ENCODE results near the gene RHOT1. TPM values are rescaled to one million over a fixed set of nuclear protein-coding genes. Genes with fewer than 3 reads are reported as not detected.
A peak's percentile ranks its signal among the peaks of the same experiment; 100 is the strongest.
"Not testable (repeated sequence)": the region's sequence is repeated elsewhere in the genome, so short reads cannot be mapped to it uniquely, and the experiment has no call there.

The RHOT1 gene
- total RNA-seq, 1 donor from 2014 or later, result 34.6 TPM

DNA sequence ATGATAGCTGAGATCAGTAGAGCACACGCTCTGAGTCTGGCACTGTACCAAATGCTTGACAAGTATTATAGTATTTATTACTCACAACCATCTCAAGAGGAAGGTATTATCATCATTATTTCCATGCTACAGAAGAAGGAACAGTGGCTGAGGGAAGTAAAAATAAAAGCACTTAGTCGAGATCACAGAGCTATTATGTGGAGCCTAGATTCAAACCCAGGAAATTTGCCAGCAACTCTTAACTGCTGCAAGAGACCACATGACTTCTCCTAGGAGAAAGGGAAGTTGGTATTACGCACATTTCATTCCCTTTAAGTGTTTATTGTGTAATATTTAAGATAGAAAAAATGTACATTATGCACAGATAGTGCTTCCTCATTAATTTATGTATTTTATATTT, 1.0 kb upstream of the RHOT1 start:
- Mint-ChIP-seq H3K4me3 (peak overlapping the region; percentile 72), H3K9me3 (no peaks in the 10 kb centered on the region), H3K27ac (peak overlapping the region; percentile 93), H3K4me1 (peaks cover 22% of the 10 kb centered on the region), H3K36me3 (no peaks in the 10 kb centered on the region), H3K27me3 (ENCODE audit: low read depth) (no peaks in the 10 kb centered on the region)
- DNase-seq (ENCODE audit: low spot score in 2 of 2, unreplicated experiment in 2 of 2), result no peak
- no peak for TF ChIP-seq CTCF (IDR thresholded peaks at IDR 0.05; ENCODE audit: unreplicated experiment)

GRCh38 chr17:32141679-32142037, 644 bp upstream of the RHOT1 start:
- H3K36me3 Mint-ChIP-seq, result no peaks in the 10 kb centered on the region
- H3K27me3 Mint-ChIP-seq (ENCODE audit: low read depth), result no peaks in the 10 kb centered on the region
- H3K9me3 Mint-ChIP-seq, result no peaks in the 10 kb centered on the region
- peak overlapping the region; percentile 72 for H3K4me3 Mint-ChIP-seq
- DNase-seq (ENCODE audit: low spot score in 2 of 2, unreplicated experiment in 2 of 2), result no peak
- peaks cover 22% of the 10 kb centered on the region for H3K4me1 Mint-ChIP-seq
- peak overlapping the region; percentile 93 for H3K27ac Mint-ChIP-seq
- TF ChIP-seq CTCF (IDR thresholded peaks at IDR 0.05; ENCODE audit: unreplicated experiment), result no peak

- H3K4me1 Mint-ChIP-seq, result peaks cover 22% of the 10 kb centered on the region
- peak in 1 of 2 experiments; percentile 62 for DNase-seq (ENCODE audit: low spot score in 2 of 2, unreplicated experiment in 2 of 2)
- no peaks in the 10 kb centered on the region for H3K27me3 Mint-ChIP-seq (ENCODE audit: low read depth)
- H3K27ac Mint-ChIP-seq, result peak overlapping the region; percentile 98
- H3K9me3 Mint-ChIP-seq, result no peaks in the 10 kb centered on the region
- no peak for TF ChIP-seq CTCF (IDR thresholded peaks at IDR 0.05; ENCODE audit: unreplicated experiment)
- H3K4me3 Mint-ChIP-seq, result peak overlapping the region; percentile 99
- no peaks in the 10 kb centered on the region for H3K36me3 Mint-ChIP-seq
Measured at GRCh38 chr17:32142857-32143526, 690 bp downstream of the RHOT1 start.

DNA sequence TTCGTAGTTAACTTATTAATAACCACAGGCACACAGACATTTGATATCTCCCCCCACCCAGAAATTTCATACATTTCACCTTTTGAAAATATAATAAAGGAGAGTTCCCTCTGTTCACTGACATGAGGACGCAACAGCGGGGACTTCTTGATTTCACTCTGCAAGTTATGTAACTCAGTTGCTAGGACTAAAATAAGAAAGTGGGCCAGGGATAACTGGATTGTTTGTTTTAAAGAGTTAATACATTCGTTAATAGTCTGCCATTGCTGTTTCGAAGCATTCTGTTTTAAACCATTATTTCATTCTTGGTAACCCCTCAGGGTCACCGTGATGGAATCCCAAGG, 1.2 kb downstream of the RHOT1 start:
- no peak for TF ChIP-seq CTCF (IDR thresholded peaks at IDR 0.05; ENCODE audit: unreplicated experiment)
- peak overlapping the region; percentile 98 for H3K27ac Mint-ChIP-seq
- no peaks in the 10 kb centered on the region for H3K27me3 Mint-ChIP-seq (ENCODE audit: low read depth)
- no peaks in the 10 kb centered on the region for H3K9me3 Mint-ChIP-seq
- peak overlapping the region; percentile 99 for H3K4me3 Mint-ChIP-seq
- no peak for DNase-seq (ENCODE audit: low spot score in 2 of 2, unreplicated experiment in 2 of 2)
- H3K4me1 Mint-ChIP-seq, result peaks cover 22% of the 10 kb centered on the region
- no peaks in the 10 kb centered on the region for H3K36me3 Mint-ChIP-seq

DNA sequence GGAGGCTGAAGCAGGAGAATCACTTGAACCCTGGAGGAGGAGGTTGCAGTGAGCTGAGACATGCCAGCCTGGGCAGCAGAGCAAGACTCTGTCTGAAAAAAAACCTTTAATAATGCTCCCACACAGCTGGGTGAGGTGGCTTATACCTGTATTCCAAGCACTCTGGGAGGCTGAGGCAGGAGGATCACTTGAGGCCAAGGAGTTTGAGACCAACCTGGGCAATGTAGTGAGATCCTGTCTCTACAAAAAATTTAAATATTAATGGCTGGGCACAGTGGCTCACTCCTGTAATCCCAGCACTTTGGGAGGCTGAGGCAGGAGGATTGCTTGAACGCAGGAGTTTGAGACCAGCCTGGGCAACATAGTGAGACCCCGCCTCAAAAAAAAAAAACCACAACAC, 2.1 kb downstream of the RHOT1 start:
- peaks cover 22% of the 10 kb centered on the region for H3K4me1 Mint-ChIP-seq
- not testable (repeated sequence) for DNase-seq (ENCODE audit: low spot score in 2 of 2, unreplicated experiment in 2 of 2); H3K4me3 Mint-ChIP-seq; H3K27me3 Mint-ChIP-seq (ENCODE audit: low read depth); H3K9me3 Mint-ChIP-seq; H3K36me3 Mint-ChIP-seq
- H3K27ac Mint-ChIP-seq, result peak overlapping the region; percentile 56

- H3K27ac Mint-ChIP-seq, result peak overlapping the region; percentile 7
- DNase-seq (ENCODE audit: low spot score in 2 of 2, unreplicated experiment in 2 of 2), result no peak
- no peak overlapping the region for H3K4me3 Mint-ChIP-seq
- no peaks in the 10 kb centered on the region for H3K27me3 Mint-ChIP-seq (ENCODE audit: low read depth)
- peaks cover 12% of the 10 kb centered on the region for H3K36me3 Mint-ChIP-seq
- no peak for TF ChIP-seq CTCF (IDR thresholded peaks at IDR 0.05; ENCODE audit: unreplicated experiment)
- H3K9me3 Mint-ChIP-seq, result no peaks in the 10 kb centered on the region
- H3K4me1 Mint-ChIP-seq, result peaks cover 8% of the 10 kb centered on the region
Measured at GRCh38 chr17:32148351-32148750, 6.0 kb downstream of the RHOT1 start.

Data from mesothelial cell of epicardium (in vitro differentiated cells).